NOMO-1 treated with DMSO at 0.1 percent for 48 hours (cell line): Measurements from ENCODE around the gene BCOR.

Experiments used
- DNase-seq: peaks from one replicate; lab custom pipeline; 2025; ENCODE audit not compliant: unreplicated experiment; lab: John Stamatoyannopoulos, UW

The BCOR gene

DNA sequence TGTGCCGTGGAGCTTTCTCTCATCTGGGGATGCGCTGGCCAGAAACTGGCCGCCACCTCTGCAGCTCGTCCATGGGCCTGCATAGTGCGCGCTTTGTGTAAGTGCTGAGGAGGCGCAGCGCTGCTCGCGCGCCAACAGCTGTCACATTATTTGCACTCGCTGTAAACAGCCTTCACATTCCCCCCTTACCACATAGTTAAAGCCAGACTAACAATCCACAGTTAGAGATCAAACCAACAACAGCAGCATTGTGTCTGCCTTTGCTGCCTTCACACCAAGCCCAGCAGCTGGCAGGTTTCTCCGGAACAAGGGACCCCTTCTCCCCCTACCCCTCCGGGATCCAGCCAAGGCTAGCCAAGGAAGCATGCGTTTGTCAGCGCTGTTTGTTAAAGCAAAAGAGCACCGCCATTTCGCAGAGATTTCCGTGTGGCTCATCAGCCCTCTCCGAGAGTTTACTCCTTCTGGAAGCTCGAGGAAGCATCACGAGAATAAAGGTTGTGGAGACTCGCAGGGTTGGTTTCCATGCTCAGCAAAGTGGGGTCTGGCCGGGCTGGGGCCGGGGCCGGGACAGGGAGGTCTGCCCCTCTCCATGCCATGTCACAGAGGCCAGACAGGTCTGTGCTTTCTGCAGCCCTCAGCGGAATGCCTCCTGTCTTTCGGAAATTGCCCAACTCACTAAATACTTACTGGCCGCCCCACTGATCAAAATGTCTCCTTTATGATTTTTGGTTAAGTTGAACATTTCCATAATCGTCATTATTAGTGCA is 11.0 kb downstream of the BCOR start:
- DNase-seq: no peak

DNA sequence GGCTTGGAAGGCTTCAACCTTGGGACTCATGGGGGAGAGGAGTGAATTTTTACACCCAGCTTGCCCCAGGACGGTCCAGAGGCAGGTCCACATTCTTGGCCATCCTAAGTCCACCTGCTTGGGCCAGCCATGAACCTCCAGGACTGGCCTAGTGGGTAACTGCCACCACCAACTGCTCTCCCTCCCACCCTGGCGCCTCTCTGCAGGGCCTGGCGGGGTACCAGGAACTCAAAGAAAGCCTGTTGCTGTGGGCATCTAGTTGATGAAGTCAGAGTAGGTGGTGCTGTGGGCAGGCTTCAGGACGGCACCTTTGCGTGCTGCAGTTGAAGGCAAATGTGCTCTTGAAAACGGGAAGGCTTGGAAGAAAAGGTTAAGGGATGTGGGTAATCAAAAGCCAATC is 12.0 kb downstream of the BCOR start:
- no peak for DNase-seq

DNA sequence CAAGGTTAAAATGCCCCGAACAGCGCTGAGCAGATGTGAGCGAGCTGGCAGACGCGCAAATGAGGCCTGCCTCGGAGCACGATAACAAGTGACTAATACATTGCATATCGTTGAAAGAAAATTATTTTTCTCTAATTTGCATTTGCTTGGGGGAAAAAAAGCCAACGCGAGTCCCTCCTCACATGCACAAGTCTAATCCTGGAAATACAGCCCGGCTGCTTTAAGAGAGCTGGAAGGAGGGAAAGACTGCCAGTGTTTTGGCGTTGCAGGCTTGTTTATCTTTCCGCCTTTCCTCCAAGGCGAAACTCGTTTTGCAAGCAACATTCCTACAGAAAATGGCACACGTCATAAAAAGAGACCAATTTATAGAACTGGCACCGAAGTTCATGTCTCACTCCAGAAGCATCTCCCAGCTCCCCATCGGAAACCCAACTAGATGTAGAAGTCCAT is 12.6 kb downstream of the BCOR start:
- DNase-seq: no peak

DNA sequence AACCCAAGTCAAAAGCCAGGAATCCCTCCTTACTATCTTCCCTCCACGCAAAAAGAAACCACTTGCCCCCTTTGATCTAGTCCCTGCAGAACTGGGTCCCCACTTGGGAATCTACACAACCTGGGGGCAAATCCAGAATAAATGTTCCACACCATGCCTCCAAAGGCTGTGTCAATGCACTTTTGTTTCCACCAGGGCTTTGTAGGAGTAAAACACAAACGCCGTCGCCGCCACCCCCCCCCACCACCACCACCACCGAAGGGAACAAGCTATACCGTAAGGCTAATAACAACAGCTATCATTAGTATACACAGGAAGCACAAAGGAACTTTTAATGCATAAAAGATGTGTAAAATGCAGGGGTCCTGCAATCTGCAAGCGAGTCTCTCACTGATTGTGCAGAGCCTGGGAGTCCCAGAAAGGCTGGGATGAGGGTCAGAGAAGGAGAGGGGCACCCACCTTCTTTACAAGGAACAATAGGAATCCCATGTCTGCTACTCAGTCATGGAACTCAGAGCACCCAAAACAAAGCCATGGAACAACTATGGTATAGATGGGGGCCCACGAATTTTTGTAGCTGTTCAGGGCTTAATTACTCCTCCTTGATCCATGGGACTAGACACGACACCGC is 13.2 kb downstream of the BCOR start:
- DNase-seq: no peak

DNA sequence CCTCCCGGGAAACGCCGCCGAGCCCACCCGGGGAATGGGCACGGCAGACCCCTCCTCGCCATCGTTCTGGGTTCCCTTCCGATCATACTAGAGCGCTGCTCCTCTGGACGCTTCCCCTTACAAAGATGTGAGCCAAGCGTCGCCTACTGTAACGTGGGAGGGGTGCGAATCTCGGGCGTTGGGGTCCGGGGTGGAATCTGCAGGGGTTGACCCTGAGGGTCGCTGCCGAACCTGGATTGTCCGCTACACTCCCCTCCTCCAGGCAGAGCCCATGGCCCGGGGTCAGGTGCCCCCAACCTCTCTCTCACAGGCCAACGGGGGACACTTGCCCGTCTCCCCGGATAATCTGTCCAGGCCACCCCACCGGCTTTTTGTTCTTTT is 13.8 kb downstream of the BCOR start:
- DNase-seq: no peak

DNA sequence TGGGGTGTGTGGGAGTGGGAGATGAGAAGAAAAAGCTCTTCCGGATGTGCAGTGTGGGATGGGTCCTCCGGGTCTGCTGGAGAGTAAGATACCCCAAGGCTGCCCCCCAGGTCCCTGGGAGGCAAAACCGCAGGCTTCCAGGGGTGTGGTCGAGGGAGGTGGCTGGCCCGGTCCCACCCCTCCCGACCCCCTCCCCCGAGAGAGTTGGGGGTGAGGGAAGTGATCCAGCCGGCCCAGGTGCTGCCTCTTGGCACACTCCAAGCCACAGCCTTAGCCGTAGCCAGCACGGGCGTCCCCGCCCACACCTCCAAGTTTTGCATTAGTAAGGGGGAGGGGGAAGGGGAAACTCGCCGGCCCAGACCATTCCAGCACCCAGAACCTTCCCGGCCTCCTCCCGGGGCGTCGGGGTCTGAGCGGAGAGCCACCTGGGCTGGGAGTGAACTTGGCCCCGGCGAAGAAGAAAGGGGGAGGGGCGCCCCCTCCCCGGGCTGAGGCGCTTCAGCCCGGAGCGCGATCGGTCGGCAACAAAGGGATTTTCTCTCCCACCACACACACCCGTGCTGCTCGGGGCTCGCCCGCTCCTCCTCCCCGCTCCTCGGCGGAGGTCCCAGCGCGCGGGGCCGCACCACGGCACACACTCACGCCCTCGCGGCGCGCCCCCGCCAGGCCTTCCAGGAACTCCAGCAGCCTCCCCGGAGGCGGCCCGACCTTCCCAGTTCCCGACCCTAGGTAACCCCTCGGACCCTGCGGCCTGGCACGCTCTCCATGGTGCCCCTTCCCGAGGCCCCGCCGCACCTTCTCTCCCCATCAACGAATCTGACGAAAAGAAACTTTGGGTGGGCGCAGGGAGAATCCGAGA is 14.4 kb downstream of the BCOR start:
- no peak for DNase-seq

DNA sequence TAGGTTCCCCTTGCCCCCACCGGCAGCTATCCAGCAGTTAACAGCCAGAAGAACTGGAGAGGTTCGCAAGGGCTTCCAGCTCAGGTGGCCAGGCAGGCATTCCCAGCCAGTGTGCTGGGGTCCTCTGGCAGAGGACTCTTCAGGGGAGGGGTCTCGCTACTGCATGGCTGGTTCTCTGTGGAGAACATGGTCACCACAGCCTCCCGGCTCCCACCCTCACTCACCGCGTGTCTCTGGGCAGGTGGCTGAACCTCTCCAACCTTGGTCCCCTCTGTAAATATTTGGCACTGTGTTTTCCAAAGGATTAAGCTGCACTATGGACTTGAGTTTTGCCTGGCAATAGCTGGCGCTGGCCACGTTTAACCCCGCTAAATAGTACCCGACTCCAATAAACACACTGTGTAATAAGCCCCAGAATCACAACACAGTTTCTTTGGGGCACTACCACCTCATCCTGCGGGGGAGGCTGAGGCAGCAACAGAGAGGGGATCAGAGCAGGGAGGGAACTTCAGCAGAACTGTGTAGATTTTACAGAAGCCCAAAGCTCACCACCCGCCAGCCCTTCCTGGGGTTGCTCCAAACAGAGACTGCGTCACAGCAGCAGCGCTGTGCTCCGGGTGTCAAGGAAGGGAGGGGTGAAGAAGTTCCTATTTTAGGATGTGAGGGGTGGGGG is 15.2 kb downstream of the BCOR start:
- DNase-seq: no peak

DNA sequence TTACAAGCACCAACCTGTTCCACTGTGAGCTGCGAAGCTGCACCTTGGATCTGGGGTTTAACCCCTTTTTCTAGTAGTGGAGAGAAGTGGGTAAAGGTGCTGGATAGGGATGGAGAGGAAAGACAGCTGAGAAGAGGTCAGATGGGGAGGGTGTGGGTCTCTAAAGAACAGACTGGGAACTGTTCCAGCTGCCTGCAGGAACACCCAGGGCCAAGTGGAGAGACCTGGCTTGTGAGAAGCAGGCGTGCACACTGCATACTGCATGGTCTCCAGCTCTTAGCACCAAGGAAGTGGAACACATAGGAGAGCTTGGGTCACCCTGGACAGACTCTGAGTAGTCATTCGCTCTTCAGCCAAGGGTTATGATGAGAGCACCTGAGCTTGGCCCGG is 16.1 kb downstream of the BCOR start:
- no peak for DNase-seq

DNA sequence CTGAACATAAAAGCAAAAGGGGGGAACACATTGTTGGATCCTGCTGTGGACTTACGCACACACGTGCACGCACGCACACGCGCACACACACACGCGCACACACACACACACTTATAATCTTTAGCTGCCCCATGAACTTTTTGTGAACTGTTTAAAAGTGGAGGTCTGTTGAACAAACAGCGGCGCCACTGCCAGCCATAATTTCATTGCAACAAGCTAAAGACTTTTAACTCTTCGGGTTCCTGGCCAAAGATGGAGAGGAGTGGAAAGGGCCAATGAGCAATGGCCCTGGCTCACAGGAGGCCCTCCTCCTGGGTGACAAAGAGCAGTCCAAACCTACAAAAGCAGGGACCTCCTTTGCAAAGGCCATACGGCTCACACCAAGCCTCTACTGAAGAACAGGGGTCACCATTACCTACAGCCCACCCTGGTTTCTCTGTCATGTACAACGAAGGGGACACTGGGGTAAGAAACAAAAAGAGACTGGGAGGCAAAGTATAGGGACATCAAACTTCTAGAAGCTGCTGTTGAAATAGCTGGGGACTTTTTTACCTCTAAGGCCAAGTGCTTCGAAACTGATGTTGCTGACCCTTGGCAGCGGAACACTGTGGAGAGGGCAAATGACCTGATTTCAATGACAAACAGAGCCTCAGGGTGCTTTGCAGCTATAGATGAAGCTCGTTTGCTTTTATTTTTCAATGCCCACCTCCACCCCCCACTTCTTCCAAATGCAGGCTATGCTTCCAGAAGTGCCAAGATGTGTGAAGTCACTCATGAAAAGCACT is 16.7 kb downstream of the BCOR start:
- DNase-seq: no peak

DNA sequence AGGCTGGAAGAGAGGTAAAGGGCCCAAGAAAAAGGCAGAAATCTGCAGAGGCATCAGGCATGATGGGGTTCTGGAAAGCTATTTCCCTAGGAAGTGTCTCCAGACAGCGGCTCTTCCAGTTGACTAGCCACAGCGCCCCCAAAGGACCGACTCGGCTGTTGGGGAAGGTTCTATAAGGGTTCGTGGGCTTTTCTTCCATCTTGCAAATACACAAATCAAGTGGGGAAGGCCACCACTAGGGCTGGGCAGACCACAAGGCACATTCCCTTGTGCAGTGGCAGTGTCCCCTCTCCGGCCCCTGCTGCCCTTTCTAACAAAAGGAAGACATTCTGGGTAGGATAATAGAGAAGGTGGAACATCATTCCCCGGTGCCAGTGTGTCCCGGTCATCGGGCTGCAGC is 18.2 kb downstream of the BCOR start:
- DNase-seq: no peak

DNA sequence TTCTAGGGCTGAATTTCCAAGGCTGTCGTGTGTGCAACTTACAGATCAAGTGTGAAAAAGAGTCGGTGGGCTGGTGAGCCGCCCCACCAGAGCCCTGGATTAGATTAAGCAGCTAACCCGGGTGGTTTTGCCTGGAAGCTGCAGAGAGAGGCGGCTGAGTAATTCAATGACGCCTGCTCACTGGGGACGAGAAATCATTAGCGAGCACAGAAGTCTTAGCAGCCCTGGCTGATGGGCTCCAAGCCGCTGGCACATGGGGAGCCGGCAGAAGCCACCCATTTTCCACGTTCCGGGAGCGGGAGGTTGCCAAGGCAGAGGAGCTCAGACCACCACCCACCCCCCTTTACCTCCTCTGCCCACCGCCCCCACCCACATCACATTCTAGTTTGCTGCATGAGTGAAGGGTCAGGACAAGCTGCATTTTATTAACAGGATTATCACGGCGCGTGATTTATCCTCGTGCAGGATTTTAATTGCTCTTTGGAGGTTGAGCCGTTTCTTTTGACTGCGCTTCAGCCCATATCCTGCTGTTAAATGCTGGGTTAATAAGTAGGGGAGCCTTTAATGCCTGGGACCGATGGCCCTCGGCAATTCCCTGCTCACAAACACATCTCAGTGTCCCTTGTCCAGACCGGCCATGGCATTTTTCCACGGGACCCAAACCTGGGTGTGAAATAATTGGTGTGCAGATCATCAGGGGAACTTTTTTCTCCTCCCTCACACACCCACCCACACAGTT is 19.1 kb downstream of the BCOR start:
- DNase-seq: no peak

DNA sequence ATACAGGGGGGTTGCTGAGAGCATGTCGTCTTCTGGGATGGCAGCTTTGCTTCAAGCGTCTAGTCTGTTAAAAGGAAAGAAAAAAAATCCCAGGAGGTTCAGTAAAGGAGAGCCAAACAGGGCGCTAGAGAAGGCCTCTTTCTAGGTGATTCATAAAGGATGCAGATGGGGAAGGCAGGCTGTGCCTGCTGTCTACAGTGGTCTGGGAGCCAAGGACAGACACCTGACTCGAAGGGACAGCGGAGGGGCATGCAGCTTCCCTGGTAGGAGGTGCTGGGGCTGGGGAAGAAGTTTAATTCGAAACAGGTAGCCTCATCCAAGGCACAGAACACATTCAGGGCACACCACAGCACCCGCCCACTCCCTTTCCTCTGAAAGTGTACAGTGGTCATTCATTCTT is 19.9 kb downstream of the BCOR start:
- no peak for DNase-seq

DNA sequence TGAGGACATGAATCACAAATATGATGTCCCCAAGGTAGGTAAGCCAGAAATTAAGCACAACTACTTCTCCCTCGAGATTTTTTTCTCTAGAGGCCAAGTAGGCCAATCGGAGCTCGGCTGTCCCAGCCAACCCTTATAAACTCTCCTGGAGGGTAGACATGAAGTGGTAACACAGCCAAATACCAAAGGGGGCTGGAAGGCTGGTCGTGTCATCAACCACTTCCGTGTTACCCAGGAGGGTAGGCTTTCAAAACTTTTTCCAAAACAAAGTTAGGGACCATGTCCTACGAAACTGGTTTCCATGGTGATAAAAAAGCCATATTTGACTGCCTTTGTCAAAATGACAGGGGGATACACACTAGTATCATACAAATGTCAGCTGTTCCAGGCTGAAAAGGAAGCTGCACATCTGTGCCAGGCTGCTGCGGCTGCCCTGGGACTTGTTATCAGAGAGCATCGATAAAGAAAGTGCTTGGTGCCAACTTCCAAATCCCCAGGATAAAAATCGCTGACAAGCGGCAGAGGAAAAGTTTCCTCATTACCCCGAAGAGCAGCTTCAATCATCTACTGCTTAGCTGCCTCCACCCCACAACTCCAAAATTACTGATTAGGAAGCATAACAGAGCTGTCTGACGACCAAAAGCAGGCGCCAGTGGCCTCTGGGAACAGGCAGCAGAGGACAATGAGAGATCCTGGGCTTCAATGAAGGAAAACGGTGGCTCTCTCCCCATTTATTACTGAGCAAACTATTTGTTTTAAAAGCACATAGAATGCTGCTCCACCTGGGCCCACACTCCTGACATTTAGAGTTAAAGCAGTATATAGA is 20.8 kb downstream of the BCOR start:
- DNase-seq: no peak

DNA sequence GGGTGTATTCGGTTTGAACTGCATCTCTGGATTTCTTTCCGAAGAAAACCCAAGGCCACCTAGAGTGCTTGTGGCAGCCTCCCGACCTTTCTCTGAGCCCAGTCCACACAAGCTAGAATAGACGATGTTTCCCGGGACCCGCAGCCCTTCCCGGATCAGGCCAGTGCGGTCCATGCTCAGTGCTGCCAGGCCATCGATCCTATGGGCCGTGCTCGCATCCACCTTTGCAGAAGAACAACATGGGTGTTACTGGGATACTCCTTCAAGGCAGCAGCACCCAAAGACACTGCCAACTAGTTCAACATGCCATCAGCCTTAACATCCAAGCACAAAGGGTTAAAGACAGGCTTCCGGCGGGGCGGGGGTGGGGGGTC is 22.8 kb downstream of the BCOR start:
- no peak for DNase-seq

DNA sequence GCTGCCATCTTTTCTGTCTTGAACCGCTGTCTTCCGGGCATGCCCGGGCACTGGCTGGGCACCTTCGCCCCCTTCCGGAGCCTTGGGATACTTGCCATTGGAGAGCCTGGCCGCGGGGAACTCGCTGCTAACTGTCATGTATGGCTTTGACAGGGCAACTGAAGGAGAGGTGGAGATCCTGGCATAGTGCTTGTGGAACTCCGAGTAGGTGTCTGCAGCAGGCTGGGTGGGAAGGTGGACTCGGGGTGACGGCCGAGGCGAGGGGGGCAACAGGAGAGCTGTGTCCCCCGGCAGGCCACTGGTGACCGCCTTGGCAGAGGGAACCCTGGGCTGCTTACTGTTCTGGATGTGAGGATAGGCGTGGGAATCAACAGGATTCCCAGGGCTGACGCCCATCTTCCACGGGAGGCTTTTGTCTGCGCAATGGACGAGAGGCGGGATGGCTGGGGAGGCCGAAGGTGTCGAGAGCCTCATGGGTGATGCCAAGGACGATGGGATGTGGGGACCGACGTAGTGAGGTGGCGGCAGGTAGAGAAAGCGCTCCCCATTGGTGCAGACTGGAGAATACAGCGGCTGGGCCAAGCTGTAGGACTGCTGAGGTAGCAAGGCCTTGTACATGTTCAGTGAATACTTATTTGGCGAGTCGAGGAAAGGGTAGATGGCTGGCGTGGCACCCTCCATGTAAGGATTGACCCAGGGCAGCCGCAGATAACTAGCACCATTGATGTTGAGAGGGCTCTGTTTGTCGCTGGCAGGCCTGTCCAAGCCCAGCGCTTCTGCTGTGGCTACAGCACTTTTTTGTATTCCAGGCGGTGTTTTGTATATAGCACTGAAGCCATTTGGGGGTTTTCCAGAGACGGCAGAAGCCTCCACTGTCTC is 23.4 kb downstream of the BCOR start:
- no peak for DNase-seq

DNA sequence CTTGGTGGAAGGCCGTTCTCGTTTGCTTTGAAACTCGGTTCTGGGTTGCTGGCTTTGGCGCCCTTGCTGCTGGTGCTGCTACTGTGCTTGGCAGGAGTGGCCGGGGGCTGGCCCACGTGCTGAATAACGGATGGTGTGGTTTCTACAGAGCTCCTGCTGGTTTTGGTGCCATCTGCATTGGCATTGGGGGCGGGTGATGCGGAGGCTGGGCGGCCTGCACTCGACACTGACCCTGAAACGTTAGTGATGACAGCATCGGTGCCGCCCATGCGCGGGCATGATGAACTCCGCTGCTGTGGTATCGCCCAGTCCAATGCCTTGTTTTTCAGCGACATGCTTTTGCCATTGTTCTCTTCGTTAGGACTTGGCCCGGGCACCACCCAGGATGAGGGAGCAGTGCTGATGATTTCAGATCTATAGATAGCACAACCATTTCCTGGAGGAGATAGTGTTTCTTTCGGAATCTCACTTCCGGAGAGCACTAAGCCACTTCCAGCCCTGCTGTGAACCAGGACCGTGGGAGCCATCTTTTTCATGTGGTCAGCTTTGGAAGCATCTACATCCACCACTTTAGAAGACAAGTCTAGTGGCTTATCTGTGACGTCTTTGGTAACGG is 24.2 kb downstream of the BCOR start:
- DNase-seq: no peak

DNA sequence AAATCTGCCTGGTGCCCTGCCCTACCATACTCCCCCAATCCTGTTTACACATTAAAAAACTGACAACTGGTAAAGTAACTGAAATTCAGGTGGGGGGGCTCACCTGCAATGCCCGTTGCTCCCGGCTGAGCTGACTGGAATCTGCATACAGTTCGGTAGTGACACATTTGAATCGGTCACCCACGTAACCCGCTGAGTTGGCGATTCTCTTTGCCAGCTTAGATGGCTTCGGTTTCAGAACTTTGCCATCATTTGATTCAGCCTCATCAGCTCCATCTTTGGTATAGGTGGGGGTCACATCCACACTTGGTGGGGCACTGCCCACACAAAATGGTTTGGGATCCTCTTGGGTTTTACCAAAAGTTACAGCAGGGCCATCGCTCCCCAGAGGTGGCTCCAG is 25.5 kb downstream of the BCOR start:
- DNase-seq: no peak

DNA sequence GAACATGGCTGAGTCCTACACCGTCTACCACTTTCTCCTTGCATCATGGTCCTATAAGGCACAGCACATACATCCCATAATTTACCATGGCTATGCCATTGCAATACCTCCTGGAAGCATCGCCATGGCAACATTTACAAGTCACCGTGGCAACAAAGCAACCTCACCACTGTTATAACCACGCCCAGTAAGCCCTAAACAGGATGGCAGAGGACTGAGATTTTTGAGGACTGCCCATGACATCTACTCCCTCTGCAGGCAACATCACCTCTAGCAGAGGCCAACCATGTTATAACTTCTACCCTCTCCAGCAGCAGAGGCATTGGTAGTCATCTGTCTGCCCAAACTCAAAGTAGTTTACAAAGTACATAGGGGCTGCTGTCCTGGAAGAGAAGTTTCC is 29.7 kb downstream of the BCOR start:
- DNase-seq: no peak
